Spleen (tissue), 7 donors: Measurements from ENCODE around the gene PCDHA2.

Experiments used
- CTCF ChIP-seq, 11 experiments: fragments of 200-600 bp in 7 of 11; fragments of 450-650 bp in 4 of 11; sonication (generic) in 4 of 11; IDR thresholded peaks in 8 of 11; conservative IDR thresholded peaks in 3 of 11; 1 replicate in 7 of 11; 2 replicates in 4 of 11; pipeline versions ENCODE4 v1.4.0 to v1.8.0; 2016 to 2021; ENCODE audit warnings: antibody characterized with exemption in 11 of 11, inconsistent platforms in 4 of 11, mild to moderate bottlenecking in 1 of 11
- POLR2AphosphoS5 ChIP-seq, 3 donors: sonication (generic); formaldehyde crosslinking; IDR thresholded peaks; one replicate each; pipeline ENCODE4 v1.5.1; 2017; ENCODE audit warnings: antibody characterized with exemption in 3 of 3
- donor health status: DM: no; HTN: no; CAD: no; lungs with moderate emphysema.
- donor health status: DM: no; HTN: no; CAD: no.
- donor health status: DM: no; HTN: no; CAD: no.

GRCh38 chr5:140821375-140822280 is 27.0 kb downstream of the PCDHA2 start, which contains the start of gene PCDHA5:
- TF ChIP-seq CTCF (IDR thresholded peaks at IDR 0.05 in 8 of 11, conservative IDR thresholded peaks at IDR 0.05 in 3 of 11) (peak in 2 of 11 experiments; percentile 15 to 26), POLR2AphosphoS5 (IDR thresholded peaks at IDR 0.05) (no peak)
